Measurements from ENCODE around the gene OPN1SW. TPM values are rescaled to one million over a fixed set of nuclear protein-coding genes. Genes with fewer than 3 reads are reported as not detected.

OPN1SW gene
- total and polyA plus RNA-seq, 9 of the 15 experiments (the other 6 are each of a cell fraction or from before 2014, with no cell fraction given), result 0.84 to 1.0 TPM; not detected in 7

DNA sequence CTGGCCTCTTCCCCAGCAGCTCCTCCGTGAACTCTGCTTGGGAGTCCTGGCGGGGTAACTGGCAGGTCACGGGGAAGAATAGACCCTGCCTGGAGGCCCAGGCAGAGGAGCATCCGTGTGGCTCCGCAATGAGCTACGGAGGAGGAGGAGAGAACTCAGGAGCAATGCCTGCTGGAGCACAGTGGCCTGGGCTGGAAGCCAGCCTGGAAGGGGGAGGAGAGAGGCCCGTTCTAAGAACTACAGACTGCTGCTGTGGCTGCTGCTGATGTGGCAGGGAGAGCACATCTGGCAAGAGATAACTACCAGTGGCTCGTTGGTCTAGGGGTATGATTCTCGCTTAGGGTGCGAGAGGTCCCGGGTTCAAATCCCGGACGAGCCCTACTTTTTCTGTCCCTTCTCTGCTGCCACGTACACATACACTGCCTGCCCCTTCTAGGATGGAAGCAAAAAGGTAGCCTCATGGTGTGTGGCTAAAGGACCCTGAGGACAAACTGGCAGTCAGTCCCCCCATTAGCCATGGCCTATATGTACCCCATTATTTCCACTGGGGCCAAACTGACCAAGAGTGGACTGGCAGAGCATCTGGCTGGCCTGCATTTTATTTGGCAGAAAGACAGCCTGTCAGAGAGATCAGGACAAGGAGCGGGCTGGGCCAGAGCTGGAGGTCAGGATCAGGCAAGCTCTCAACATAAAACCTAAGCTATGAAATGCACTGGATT is 7.7 kb upstream of the OPN1SW start (continued):
- TF ChIP-seq KDM4B (IDR thresholded peaks at IDR 0.05; ENCODE audit: borderline replicate concordance in 2 of 2, low read depth in 1 of 2) (peak in 1 of 2 experiments; percentile 89; a peak in 1 of 4 replicates), RFX1 (IDR thresholded peaks at IDR 0.05) (no peak), PML (IDR thresholded peaks at IDR 0.05; ENCODE audit: low read length) (no peak; the same call in 1 of the 2 replicates), MCM2 (IDR thresholded peaks at IDR 0.05; ENCODE audit: low read depth) (no peak), XRCC5 (IDR thresholded peaks at IDR 0.05; ENCODE audit: low read depth, low read length) (peak; percentile 98), ZBTB1 (CRISPR knock-in tag; IDR thresholded peaks at IDR 0.05; ENCODE audit: borderline replicate concordance, low read depth) (0 out of 2 replicates have a peak, but pooled peaks have one; percentile 62), TBL1XR1 (IDR thresholded peaks at IDR 0.05; ENCODE audit: low read length in 2 of 2) (peak; percentile 76 to 99; a peak in 3 of 4 replicates), GABPB1 (CRISPR knock-in tag; IDR thresholded peaks at IDR 0.05) (peak; percentile 67; the same call in 1 of the 2 replicates), MECOM (CRISPR knock-in tag; IDR thresholded peaks at IDR 0.05) (peak; percentile 80; the same call in 1 of the 2 replicates), SMARCB1 (IDR thresholded peaks at IDR 0.05; ENCODE audit: insufficient read length, low read depth) (no peak), BRCA1 (IDR thresholded peaks at IDR 0.05) (no peak), BRCA1 (CRISPR knock-in tag; IDR thresholded peaks at IDR 0.05) (no peak), ZNF134 (CRISPR knock-in tag; conservative IDR thresholded peaks at IDR 0.05) (no peak), EHMT2 (IDR thresholded peaks at IDR 0.05) (no peak)
- TF ChIP-seq, protein P1, sequence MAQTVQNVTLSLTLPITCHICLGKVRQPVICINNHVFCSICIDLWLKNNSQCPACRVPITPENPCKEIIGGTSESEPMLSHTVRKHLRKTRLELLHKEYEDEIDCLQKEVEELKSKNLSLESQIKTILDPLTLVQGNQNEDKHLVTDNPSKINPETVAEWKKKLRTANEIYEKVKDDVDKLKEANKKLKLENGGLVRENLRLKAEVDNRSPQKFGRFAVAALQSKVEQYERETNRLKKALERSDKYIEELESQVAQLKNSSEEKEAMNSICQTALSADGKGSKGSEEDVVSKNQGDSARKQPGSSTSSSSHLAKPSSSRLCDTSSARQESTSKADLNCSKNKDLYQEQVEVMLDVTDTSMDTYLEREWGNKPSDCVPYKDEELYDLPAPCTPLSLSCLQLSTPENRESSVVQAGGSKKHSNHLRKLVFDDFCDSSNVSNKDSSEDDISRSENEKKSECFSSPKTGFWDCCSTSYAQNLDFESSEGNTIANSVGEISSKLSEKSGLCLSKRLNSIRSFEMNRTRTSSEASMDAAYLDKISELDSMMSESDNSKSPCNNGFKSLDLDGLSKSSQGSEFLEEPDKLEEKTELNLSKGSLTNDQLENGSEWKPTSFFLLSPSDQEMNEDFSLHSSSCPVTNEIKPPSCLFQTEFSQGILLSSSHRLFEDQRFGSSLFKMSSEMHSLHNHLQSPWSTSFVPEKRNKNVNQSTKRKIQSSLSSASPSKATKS (CRISPR knock-in tag; IDR thresholded peaks at IDR 0.05), result no peak
- TF ChIP-seq, protein P2, sequence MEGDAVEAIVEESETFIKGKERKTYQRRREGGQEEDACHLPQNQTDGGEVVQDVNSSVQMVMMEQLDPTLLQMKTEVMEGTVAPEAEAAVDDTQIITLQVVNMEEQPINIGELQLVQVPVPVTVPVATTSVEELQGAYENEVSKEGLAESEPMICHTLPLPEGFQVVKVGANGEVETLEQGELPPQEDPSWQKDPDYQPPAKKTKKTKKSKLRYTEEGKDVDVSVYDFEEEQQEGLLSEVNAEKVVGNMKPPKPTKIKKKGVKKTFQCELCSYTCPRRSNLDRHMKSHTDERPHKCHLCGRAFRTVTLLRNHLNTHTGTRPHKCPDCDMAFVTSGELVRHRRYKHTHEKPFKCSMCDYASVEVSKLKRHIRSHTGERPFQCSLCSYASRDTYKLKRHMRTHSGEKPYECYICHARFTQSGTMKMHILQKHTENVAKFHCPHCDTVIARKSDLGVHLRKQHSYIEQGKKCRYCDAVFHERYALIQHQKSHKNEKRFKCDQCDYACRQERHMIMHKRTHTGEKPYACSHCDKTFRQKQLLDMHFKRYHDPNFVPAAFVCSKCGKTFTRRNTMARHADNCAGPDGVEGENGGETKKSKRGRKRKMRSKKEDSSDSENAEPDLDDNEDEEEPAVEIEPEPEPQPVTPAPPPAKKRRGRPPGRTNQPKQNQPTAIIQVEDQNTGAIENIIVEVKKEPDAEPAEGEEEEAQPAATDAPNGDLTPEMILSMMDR (IDR thresholded peaks at IDR 0.05 in 2 of 3, conservative IDR thresholded peaks at IDR 0.05 in 1 of 3; ENCODE audit: insufficient read depth in 2 of 3, low read depth in 1 of 3, low read length in 3 of 3), result peak in 2 of 3 experiments; percentile 2 to 17; a peak in 1 of 6 replicates
- TF ChIP-seq, protein P3, sequence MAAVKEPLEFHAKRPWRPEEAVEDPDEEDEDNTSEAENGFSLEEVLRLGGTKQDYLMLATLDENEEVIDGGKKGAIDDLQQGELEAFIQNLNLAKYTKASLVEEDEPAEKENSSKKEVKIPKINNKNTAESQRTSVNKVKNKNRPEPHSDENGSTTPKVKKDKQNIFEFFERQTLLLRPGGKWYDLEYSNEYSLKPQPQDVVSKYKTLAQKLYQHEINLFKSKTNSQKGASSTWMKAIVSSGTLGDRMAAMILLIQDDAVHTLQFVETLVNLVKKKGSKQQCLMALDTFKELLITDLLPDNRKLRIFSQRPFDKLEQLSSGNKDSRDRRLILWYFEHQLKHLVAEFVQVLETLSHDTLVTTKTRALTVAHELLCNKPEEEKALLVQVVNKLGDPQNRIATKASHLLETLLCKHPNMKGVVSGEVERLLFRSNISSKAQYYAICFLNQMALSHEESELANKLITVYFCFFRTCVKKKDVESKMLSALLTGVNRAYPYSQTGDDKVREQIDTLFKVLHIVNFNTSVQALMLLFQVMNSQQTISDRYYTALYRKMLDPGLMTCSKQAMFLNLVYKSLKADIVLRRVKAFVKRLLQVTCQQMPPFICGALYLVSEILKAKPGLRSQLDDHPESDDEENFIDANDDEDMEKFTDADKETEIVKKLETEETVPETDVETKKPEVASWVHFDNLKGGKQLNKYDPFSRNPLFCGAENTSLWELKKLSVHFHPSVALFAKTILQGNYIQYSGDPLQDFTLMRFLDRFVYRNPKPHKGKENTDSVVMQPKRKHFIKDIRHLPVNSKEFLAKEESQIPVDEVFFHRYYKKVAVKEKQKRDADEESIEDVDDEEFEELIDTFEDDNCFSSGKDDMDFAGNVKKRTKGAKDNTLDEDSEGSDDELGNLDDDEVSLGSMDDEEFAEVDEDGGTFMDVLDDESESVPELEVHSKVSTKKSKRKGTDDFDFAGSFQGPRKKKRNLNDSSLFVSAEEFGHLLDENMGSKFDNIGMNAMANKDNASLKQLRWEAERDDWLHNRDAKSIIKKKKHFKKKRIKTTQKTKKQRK (IDR thresholded peaks at IDR 0.05; ENCODE audit: borderline replicate concordance, low read depth, low read length), result 0 out of 2 replicates have a peak, but pooled peaks have one; percentile 23

Measured in K562 (cell line).